Nephron progenitor cell (in vitro differentiated cells): ENCODE results near the gene VPS13D.
A peak's percentile ranks its signal among the peaks of the same experiment; 100 is the strongest.
"Not testable (repeated sequence)": the region's sequence is repeated elsewhere in the genome, so short reads cannot be mapped to it uniquely, and the experiment has no call there.

Experiments
- DNase-seq: peaks from one replicate; pipeline ENCODE4 v3.0.0; 2021
- H3K27ac Mint-ChIP-seq: 2 replicates; pipeline ENCODE4 v1.8.0; 2021; ENCODE audit warnings: mild to moderate bottlenecking, moderate library complexity, mixed read lengths
- H3K27me3 Mint-ChIP-seq: 2 replicates; pipeline ENCODE4 v1.8.0; 2021; ENCODE audit warnings: mild to moderate bottlenecking, low read depth, mixed read lengths; ENCODE audit not compliant: poor library complexity
- H3K36me3 Mint-ChIP-seq: 2 replicates; pipeline ENCODE4 v1.8.0; 2021; ENCODE audit warnings: low read depth, mixed read lengths
- H3K4me1 Mint-ChIP-seq: 2 replicates; pipeline ENCODE4 v1.8.0; 2021; ENCODE audit warnings: mixed read lengths
- H3K4me3 Mint-ChIP-seq: 2 replicates; pipeline ENCODE4 v1.8.0; 2021; ENCODE audit warnings: mild to moderate bottlenecking, moderate library complexity, mixed read lengths
- H3K9me3 Mint-ChIP-seq: 2 replicates; pipeline ENCODE4 v1.8.0; 2021; ENCODE audit warnings: mild to moderate bottlenecking, moderate library complexity, mixed read lengths
- CTCF ChIP-seq: fragments of 200-600 bp; sonication (generic); IDR thresholded peaks from 2 replicates; pipeline ENCODE4 v1.5.0; 2021; ENCODE audit warnings: antibody characterized with exemption

Gene VPS13D

GRCh38 chr1:12469493-12469892 lies 239.7 kb downstream of the VPS13D start:
- TF ChIP-seq CTCF: no peak
- no peak for DNase-seq
- Mint-ChIP-seq H3K27ac (peak overlapping the region; percentile 56), H3K4me1 (peaks cover 58% of the 10 kb centered on the region), H3K9me3 (peaks cover 10% of the 10 kb centered on the region), H3K4me3 (no peak overlapping the region), H3K27me3 (no peaks in the 10 kb centered on the region), H3K36me3 (peaks cover 32% of the 10 kb centered on the region)

GRCh38 chr1:12469990-12470389 lies 240.2 kb downstream of the VPS13D start:
- H3K27ac Mint-ChIP-seq: peak overlapping the region; percentile 56
- TF ChIP-seq CTCF: no peak
- no peak for DNase-seq
- no peak overlapping the region for H3K4me3 Mint-ChIP-seq
- H3K36me3 Mint-ChIP-seq: peaks cover 28% of the 10 kb centered on the region
- H3K4me1 Mint-ChIP-seq: peaks cover 58% of the 10 kb centered on the region
- H3K9me3 Mint-ChIP-seq: peaks cover 13% of the 10 kb centered on the region
- no peaks in the 10 kb centered on the region for H3K27me3 Mint-ChIP-seq

- Mint-ChIP-seq H3K4me1 (peaks cover 64% of the 10 kb centered on the region), H3K36me3 (peaks cover 21% of the 10 kb centered on the region), H3K9me3 (peaks cover 13% of the 10 kb centered on the region)
- DNase-seq, H3K27me3 Mint-ChIP-seq, H3K4me3 Mint-ChIP-seq, H3K27ac Mint-ChIP-seq: not testable (repeated sequence)
Measured at GRCh38 chr1:12470916-12471315, 241.1 kb downstream of the VPS13D start.

- peaks cover 13% of the 10 kb centered on the region for H3K9me3 Mint-ChIP-seq
- no peaks in the 10 kb centered on the region for H3K27me3 Mint-ChIP-seq
- H3K27ac Mint-ChIP-seq: peak overlapping the region; percentile 55
- no peak for DNase-seq
- H3K4me1 Mint-ChIP-seq: peaks cover 77% of the 10 kb centered on the region
- no peak overlapping the region for H3K4me3 Mint-ChIP-seq
- no peak for TF ChIP-seq CTCF
- H3K36me3 Mint-ChIP-seq: peaks cover 12% of the 10 kb centered on the region
Measured at GRCh38 chr1:12472156-12472797, 242.4 kb downstream of the VPS13D start.

- no peaks in the 10 kb centered on the region for H3K27me3 Mint-ChIP-seq
- no peak for DNase-seq
- no peak for TF ChIP-seq CTCF
- H3K4me1 Mint-ChIP-seq: peaks cover 84% of the 10 kb centered on the region
- peak overlapping the region; percentile 88 for H3K27ac Mint-ChIP-seq
- H3K9me3 Mint-ChIP-seq: peaks cover 10% of the 10 kb centered on the region
- H3K4me3 Mint-ChIP-seq: peak overlapping the region; percentile 22
- H3K36me3 Mint-ChIP-seq: peaks cover 8% of the 10 kb centered on the region
Measured at GRCh38 chr1:12472798-12473551, 243.1 kb downstream of the VPS13D start.

GRCh38 chr1:12473596-12474362 lies 243.9 kb downstream of the VPS13D start:
- TF ChIP-seq CTCF: no peak
- peak overlapping the region; percentile 35 for H3K4me3 Mint-ChIP-seq
- no peaks in the 10 kb centered on the region for H3K27me3 Mint-ChIP-seq
- H3K9me3 Mint-ChIP-seq: peaks cover 10% of the 10 kb centered on the region
- H3K4me1 Mint-ChIP-seq: peaks cover 92% of the 10 kb centered on the region
- DNase-seq: no peak
- no peak overlapping the region for H3K27ac Mint-ChIP-seq
- peaks cover 8% of the 10 kb centered on the region for H3K36me3 Mint-ChIP-seq
